Fibroblast of skin of back (primary cell): ENCODE data around the gene RNASE7.

ENCODE experiments used
- DNase-seq: peaks from one replicate; pipeline ENCODE4 v3.0.0-alpha.2; 2013

Gene RNASE7

DNA sequence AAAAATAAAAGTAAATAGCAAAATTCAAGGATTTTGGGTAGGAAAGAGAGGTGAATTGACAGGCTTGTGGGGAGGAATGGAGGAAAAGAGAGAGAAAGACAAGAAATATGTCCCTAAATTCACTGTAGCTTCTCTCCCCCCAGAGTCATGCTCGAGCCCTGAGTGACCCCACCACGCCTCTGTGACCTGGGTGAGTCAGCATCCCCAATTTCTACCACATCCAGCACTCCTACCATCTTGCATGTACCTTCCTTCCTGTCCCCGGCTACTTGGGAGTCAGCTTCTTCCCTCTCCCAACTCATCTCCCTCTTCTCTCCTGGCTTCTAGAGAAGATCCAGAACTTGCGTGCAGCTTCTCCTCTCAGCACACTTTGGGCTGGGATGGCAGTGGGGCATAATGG, 46.5 kb downstream of the RNASE7 start:
- DNase-seq = no peak

DNA sequence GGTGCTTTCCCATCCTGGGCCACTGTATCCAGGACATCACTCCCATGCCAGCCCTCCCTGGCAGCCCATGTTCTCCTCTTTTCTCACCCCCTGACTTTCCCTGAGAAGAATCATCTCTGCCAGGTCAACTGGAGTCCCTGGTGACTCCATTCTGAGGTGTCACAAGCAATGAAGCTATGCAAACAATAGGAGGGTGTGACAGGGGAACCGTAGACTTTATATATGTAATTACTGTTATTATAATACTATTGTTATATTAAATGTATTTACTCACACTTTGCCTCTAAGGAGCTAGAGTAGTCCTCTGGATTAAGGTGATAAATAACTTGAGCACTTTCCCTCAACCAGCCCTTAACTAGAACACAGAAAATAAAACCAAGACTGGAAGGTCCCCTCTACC, 47.1 kb downstream of the RNASE7 start:
- DNase-seq = no peak

DNA sequence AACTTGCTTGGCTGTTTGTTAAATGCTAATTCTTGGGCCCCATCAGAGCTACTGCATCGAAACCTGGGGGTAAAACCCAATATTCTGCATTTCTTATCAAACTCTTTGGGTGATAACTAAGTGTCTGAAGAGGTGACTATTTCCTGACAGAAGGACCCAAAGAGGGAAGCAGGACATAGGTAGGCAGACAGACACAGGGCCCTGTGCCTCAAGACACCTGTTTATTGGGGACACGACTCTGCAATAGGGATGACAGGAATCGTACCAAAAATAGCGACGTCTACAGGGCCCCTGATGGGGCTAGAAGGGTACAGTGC, 47.7 kb downstream of the RNASE7 start:
- no peak for DNase-seq

DNA sequence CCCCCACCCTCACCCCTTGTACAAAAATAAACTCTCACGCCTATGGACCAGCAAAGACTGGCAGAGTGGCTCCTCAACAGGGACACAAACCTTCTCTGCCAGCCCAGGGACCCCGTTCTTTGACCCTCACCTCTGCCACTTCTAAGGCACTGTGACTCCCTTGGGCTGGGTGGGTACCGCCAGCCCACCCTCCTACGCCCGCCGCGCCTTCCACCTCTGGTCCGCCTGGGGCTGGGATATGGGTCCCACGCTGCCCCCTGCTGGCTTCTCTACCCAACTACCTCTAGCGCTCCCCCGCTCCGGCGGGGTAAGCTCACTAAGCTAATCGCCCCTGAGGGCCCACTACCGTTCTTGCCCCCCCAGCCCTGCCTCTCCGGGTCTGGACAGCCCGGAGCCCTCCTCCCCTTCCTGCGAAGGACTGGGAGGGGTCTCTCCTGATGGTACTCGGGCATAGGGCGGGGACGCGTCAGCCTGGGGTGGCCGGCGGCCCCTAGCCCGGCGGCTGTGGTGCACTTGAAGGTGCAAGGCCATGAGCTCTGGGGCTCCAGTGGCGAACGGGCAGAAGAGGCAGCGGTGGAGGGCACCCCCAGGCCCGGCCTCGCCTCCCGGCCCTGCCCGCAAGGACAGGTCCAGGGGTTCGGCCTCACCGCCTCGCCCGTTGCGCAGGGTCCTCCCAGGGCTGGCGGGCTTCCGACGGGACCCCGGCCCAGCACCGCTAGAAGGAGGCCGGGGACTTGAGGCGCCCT, 48.2 kb downstream of the RNASE7 start:
- DNase-seq = no peak

DNA sequence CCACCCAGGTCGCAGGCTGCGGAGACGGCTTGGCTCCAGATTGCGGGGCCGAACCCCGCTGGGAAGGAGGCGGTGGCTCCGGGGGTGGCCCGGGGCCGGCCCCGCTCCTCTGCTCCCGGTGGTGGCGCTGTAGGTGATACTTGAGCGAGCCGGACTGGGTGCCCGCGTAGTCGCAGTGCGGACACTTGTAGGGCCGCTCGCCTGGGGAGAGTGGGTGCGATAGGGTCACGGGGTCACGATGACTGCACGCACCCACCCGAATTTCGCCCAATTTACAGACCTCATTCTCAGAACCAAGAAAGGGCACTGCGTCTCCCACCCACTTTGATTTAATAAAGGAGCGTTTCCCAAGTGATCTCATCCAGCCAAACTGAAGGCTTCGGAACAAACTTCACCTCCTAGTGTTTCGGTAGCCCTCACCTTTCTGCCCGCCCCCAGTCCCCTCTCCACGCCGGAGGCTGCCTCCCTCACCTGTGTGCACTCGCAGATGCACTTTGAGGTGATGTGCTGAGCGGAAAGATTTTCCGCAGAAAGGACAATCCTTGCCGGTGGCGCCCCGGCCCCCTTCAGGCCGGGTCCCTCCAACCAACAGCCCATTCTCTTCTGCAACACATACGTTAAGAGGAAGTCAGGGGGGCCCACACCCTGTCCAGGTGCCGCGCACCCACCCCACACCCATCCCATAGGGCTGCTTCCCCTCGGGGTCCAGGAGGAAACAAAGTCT, 48.9 kb downstream of the RNASE7 start:
- no peak for DNase-seq

DNA sequence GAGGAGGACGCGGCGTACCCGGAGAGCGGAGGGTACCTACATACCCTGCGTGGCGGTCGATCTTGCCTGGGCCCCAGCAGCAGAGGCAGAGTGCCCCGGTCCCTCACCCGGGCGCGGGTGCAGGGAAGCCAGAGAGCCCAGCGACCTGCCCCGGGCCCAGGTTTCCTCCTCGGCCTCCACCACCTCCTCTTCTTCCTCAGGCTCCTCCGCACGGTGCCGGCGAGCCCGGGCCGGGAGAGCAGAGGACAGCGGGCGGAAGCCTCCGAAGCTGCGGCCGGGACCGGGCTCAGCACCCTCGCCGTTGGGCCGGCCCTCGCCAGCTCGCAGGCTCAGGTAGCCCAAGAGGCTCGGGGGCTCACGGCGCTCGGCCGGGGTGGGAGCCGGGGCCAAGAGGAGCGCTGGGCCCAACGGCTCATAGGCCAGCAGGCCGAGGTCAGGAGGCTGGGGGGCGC, 49.7 kb downstream of the RNASE7 start:
- DNase-seq = no peak

DNA sequence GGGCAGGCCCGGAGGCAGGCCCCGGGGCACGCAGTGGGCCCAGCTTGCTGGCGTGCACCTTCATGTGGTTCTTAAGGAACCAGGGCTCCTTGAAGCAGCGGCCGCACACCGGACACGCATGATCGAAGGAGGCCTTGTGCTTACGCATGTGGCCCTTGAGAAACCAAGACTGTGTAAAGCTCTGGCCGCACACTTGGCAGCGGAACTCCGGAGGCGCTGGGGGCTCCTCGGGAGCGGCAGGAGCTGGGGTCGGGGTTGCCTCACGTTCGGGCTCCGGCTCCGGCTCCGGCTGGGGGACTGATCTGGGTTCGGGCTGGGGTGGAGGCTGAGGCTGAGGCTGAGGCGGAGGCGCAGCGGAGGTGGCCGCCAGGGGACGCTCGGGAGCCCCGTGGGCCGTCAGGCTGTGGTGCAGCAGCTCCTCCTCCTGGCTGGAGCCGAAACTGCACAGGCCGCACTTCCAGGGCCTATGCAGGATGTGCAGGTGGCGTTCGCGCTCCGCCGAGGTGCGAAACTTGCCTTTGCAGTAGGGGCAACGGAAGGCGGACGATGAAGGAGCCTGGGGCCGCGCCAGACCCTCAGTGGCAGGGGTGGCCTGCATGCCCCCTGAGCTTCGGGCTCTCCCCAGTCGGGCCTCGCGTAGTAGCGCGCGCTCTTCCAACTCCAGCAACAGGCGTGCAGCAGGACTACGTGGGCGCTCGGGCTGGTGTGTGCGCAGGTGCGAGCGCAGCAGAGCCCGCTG, 50.3 kb downstream of the RNASE7 start:
- DNase-seq = peak; percentile 47

DNA sequence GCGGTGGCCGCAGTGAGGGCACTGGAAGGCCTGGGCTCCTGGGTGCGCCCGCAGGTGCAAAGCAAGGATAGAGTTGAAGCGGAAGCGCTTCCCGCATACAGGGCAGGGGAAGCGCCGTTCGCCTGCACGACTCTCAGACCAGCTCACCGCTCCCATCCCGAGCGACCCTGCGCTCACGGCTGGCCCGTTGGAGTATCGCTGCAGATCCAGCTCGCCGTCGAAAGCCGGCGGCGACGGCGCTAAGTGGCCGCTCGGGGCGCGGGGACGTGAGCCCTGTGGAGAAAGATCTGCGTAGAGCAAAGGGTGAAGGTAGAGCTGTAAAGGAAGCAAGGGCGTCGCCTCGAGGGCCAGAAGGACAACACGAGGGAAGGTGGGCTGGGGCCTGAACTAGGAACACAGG, 50.9 kb downstream of the RNASE7 start:
- DNase-seq = no peak
